ENCODE measurements around the gene SLF2. TPM values are rescaled to one million over a fixed set of nuclear protein-coding genes. Genes with fewer than 3 reads are reported as not detected.

The SLF2 gene
- total RNA-seq, 2 donors from 2014 or later: 41.3 to 44.1 TPM

GRCh38 chr10:100902622-100903021 is 10.1 kb upstream of the SLF2 start:
- ATAC-seq (replicated peaks): no peak
- Mint-ChIP-seq H3K9me3 (no peaks in the 10 kb centered on the region), H3K36me3 (ENCODE audit: low read depth) (no peaks in the 10 kb centered on the region), H3K27ac (no peak overlapping the region), H3K4me1 (no peaks in the 10 kb centered on the region), H3K27me3 (peaks cover 23% of the 10 kb centered on the region), H3K4me3 (no peak overlapping the region)

DNA sequence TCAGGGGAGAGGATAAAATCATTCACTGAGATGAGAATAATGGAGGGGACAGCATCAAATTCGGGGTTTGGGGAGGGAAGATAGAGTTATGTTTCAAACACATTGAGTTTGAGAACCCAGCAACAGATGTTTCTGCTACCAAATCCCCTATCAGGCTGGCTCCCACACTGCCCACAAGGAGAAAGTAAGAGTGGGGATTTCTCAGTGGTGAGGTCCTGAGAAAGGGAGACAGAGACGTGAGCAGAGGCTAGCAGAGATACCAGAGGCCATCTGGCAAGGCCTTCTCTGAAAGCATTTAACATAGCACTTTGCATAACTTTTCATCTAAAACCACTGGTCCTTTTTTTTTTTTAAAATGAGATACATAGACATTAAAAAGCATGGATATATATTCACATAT is 7.8 kb upstream of the SLF2 start:
- H3K9me3 Mint-ChIP-seq: no peaks in the 10 kb centered on the region
- no peaks in the 10 kb centered on the region for H3K4me1 Mint-ChIP-seq
- no peak for ATAC-seq (replicated peaks)
- H3K36me3 Mint-ChIP-seq (ENCODE audit: low read depth): no peaks in the 10 kb centered on the region
- no peak overlapping the region for H3K4me3 Mint-ChIP-seq
- no peak overlapping the region for H3K27ac Mint-ChIP-seq
- peaks cover 17% of the 10 kb centered on the region for H3K27me3 Mint-ChIP-seq

DNA sequence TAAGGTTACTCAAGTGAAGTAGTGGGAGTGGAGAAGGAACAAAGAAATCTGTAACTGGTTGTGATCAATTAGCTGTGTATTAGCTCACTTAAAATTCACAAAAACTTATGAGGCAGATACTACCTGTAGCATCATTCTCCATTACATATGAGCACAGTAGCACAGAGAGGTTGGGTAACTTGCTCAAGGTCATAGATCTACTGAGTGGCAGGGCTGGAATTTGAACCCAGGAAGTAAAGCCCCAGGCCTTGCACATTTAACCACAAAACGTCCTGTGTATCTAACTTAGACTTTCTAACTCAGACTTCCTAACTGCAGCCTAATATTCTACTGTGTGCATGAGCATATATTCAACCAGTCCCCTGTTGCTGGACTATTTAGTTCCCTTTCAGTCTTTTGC is 5.6 kb upstream of the SLF2 start:
- Mint-ChIP-seq H3K4me3 (no peak overlapping the region), H3K27ac (no peak overlapping the region), H3K9me3 (no peaks in the 10 kb centered on the region), H3K27me3 (peaks cover 10% of the 10 kb centered on the region), H3K4me1 (no peaks in the 10 kb centered on the region), H3K36me3 (ENCODE audit: low read depth) (no peaks in the 10 kb centered on the region)
- ATAC-seq (replicated peaks): no peak

DNA sequence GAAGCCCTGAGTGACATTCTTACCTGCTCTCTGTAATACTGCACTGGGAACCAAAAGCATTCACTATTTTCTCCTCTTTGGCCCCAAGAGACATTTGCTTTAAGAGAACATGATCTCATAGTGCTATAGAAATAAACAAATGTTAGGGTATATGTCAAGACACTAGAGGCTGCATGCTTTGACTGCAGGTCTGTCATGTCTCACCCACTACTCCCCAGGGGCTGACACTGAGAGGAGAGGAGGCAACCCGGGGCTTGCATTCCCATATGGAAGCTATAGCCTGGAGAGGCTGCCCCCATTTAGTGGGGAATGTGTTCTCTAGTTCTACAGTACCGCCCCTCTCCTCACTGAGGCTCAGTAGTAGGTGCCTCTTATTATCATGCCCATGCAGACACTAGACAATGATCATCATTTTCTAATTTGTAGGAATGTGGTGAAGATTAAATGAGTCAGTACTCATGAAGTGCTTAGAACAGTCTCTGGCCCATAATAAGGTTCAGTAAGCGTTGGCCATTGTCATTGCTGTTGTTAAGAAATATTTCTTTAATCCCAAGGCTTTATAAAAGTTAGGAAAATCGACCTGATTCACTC is 4.9 kb upstream of the SLF2 start:
- no peak for ATAC-seq (replicated peaks)
- Mint-ChIP-seq H3K4me3 (no peak overlapping the region), H3K27ac (no peak overlapping the region)

GRCh38 chr10:100908378-100908777 is 4.4 kb upstream of the SLF2 start:
- ATAC-seq (replicated peaks): no peak
- Mint-ChIP-seq H3K4me1 (no peaks in the 10 kb centered on the region), H3K27ac (no peak overlapping the region), H3K27me3 (peaks cover 6% of the 10 kb centered on the region), H3K36me3 (ENCODE audit: low read depth) (peaks cover 7% of the 10 kb centered on the region), H3K9me3 (no peaks in the 10 kb centered on the region), H3K4me3 (no peak overlapping the region)

More for the DNA sequence above, 4.9 kb upstream of the SLF2 start:
- Mint-ChIP-seq H3K27me3 (peaks cover 10% of the 10 kb centered on the region), H3K9me3 (no peaks in the 10 kb centered on the region), H3K36me3 (ENCODE audit: low read depth) (peaks cover 2% of the 10 kb centered on the region), H3K4me1 (no peaks in the 10 kb centered on the region)

GRCh38 chr10:100909501-100910263 is 3.1 kb upstream of the SLF2 start:
- no peak overlapping the region for H3K4me3 Mint-ChIP-seq
- H3K27me3 Mint-ChIP-seq: peaks cover 1% of the 10 kb centered on the region
- peaks cover 18% of the 10 kb centered on the region for H3K36me3 Mint-ChIP-seq (ENCODE audit: low read depth)
- H3K4me1 Mint-ChIP-seq: peaks cover 7% of the 10 kb centered on the region
- peak overlapping the region; percentile 19 for H3K27ac Mint-ChIP-seq
- ATAC-seq (replicated peaks): no peak
- no peaks in the 10 kb centered on the region for H3K9me3 Mint-ChIP-seq

DNA sequence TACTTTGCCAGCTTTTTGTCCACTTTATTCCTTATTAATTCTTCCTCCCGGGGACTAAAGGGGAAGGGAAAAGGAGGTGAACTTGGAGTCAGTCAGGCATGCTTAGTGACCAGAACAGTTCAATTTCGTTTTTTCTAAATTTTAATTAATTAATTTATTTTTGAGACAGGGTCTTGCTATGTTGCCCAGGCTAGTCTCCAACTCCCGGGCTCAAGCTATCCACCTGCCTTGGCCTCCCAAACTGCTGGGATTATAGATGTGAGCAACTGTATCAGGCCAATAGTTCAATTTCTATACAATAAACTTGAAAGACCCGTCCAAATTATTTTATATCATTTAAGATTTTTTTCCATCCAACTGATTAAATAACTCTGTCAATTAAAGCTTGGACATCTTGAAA is 1.3 kb upstream of the SLF2 start:
- Mint-ChIP-seq H3K9me3 (no peaks in the 10 kb centered on the region), H3K27me3 (no peaks in the 10 kb centered on the region), H3K4me1 (peaks cover 15% of the 10 kb centered on the region), H3K36me3 (ENCODE audit: low read depth) (peaks cover 34% of the 10 kb centered on the region), H3K4me3 (peak overlapping the region; percentile 99), H3K27ac (no peak overlapping the region)
- no peak for ATAC-seq (replicated peaks)

DNA sequence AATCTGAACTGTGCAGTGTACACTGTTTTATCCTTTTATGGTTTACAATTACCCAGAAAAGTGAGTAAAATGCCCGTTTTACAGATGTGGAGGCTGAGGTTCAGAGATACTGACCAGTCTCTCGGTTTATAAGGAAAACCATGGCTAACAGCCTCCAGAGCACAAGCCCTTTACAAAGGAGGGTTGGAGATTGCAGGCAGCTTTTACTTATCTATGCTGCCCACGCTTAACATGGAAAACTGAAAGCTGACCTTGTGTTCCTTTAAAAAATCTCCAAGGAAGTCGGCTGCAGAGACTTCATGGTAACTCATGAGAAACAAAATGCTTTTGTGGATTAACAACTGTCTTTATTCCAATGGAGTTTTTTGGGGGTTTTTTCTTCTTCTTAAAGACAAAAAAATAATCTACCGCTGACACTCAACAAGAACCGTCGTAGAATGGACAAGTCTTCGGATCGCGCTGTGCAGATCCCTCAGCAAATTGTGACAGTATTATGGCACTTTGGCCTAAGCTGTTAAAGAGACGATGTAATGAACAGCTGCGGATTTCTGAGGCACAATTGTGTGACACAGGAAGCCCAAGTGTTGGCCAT is 654 bp upstream of the SLF2 start:
- ATAC-seq (replicated peaks): no peak
- Mint-ChIP-seq H3K4me1 (peaks cover 21% of the 10 kb centered on the region), H3K9me3 (no peaks in the 10 kb centered on the region), H3K36me3 (ENCODE audit: low read depth) (peaks cover 40% of the 10 kb centered on the region), H3K27me3 (no peaks in the 10 kb centered on the region), H3K27ac (peak overlapping the region; percentile 97), H3K4me3 (peak overlapping the region; percentile 99)

DNA sequence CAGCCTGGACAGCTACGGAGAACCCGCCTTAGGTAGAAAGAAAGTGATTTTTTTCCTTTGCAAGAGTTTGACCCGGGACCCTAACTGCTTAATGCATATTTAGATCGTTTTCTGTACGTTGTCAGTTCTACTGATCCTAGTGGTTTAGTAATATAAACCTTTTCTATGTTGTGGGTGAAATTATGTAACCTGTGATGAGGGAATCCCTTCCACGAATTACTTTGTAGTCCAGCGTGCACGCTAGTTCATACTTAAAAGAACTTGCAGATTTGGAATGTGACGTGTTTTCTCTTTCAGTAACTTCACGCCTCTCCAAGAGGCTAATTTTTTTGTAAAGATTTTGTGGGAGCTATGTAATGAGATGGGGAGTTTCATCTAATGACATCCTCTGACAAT is 705 bp downstream of the SLF2 start:
- Mint-ChIP-seq H3K4me1 (peaks cover 21% of the 10 kb centered on the region), H3K36me3 (ENCODE audit: low read depth) (peaks cover 49% of the 10 kb centered on the region)
- ATAC-seq (replicated peaks): peak; percentile 9

DNA sequence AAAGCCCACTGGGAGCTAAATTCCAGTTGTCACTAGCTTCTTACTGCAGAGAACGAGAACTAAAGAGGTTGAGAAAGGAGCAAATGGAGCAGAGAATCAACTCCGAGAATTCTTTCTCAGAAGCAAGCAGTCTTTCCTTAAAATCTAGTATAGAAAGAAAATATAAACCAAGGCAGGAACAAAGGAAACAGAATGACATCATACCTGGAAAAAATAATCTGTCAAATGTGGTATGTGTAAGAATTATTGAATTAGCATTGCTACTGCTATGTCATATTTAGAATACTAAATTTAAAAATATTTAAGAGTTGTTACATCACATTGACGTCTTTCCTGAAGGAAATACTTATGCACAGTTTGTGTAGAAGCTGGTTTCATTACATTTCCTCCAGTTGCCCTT is 4.3 kb downstream of the SLF2 start:
- no peak overlapping the region for H3K27ac Mint-ChIP-seq
- ATAC-seq (replicated peaks): no peak
- no peaks in the 10 kb centered on the region for H3K27me3 Mint-ChIP-seq
- H3K4me1 Mint-ChIP-seq: peaks cover 21% of the 10 kb centered on the region
- H3K36me3 Mint-ChIP-seq (ENCODE audit: low read depth): peaks cover 85% of the 10 kb centered on the region
- no peaks in the 10 kb centered on the region for H3K9me3 Mint-ChIP-seq
- H3K4me3 Mint-ChIP-seq: no peak overlapping the region

More for the DNA sequence above, 705 bp downstream of the SLF2 start:
- H3K9me3 Mint-ChIP-seq: no peaks in the 10 kb centered on the region
- peak overlapping the region; percentile 99 for H3K4me3 Mint-ChIP-seq
- H3K27me3 Mint-ChIP-seq: no peaks in the 10 kb centered on the region
- peak overlapping the region; percentile 97 for H3K27ac Mint-ChIP-seq

DNA sequence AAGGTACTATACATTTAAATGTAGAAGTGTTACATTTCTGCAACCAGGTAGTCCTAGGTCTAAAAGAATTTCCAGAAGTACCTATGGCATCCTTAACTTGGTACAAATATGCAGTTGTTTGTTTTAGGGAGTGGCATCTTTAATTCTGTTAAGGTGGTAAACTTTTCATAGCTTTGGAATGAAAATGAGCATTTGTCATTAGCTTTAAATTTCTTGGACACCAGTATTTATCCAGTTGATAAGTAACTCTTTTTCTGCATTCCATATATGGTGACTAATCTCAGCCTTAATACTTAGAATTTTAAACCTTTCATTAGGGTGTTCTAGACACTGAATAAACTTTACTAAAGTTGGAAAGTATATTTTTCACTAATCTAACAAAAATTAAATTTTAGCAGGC is 10.8 kb downstream of the SLF2 start:
- Mint-ChIP-seq H3K4me3 (no peak overlapping the region), H3K27me3 (no peaks in the 10 kb centered on the region), H3K4me1 (peaks cover 7% of the 10 kb centered on the region), H3K27ac (no peak overlapping the region), H3K9me3 (no peaks in the 10 kb centered on the region), H3K36me3 (ENCODE audit: low read depth) (peaks cover 100% of the 10 kb centered on the region)
- ATAC-seq (replicated peaks): no peak

GRCh38 chr10:100927266-100927665 is 14.5 kb downstream of the SLF2 start:
- peaks cover 7% of the 10 kb centered on the region for H3K4me1 Mint-ChIP-seq
- H3K27ac Mint-ChIP-seq: no peak overlapping the region
- no peak overlapping the region for H3K4me3 Mint-ChIP-seq
- H3K36me3 Mint-ChIP-seq (ENCODE audit: low read depth): peaks cover 99% of the 10 kb centered on the region
- no peak for ATAC-seq (replicated peaks)
- no peaks in the 10 kb centered on the region for H3K27me3 Mint-ChIP-seq
- H3K9me3 Mint-ChIP-seq: no peaks in the 10 kb centered on the region

DNA sequence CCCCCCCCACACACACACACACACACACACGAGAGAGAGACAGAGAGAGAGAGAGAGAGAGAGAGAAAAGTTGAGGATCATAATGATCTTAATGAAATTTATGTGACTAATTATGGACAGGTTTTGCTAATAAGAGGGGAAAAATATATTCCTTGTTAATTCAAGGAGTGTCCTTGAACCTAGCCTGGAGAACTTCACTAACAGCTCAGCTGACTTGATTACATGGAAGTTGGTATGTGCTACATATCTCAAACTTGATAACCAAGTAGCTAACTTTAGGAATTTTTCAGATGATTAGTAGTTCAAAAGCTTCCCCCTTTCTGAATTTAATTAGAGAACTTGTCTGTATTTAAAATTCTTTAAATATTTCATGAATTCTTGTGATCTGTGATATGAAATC is 15.3 kb downstream of the SLF2 start:
- Mint-ChIP-seq H3K36me3 (ENCODE audit: low read depth) (peaks cover 99% of the 10 kb centered on the region), H3K9me3 (no peaks in the 10 kb centered on the region), H3K27me3 (no peaks in the 10 kb centered on the region), H3K4me3 (no peak overlapping the region), H3K4me1 (peaks cover 7% of the 10 kb centered on the region), H3K27ac (no peak overlapping the region)
- no peak for ATAC-seq (replicated peaks)

GRCh38 chr10:100930368-100930767 is 17.6 kb downstream of the SLF2 start:
- ATAC-seq (replicated peaks): no peak
- no peak overlapping the region for H3K27ac Mint-ChIP-seq
- H3K4me1 Mint-ChIP-seq: no peaks in the 10 kb centered on the region
- H3K9me3 Mint-ChIP-seq: no peaks in the 10 kb centered on the region
- no peaks in the 10 kb centered on the region for H3K27me3 Mint-ChIP-seq
- peaks cover 87% of the 10 kb centered on the region for H3K36me3 Mint-ChIP-seq (ENCODE audit: low read depth)
- no peak overlapping the region for H3K4me3 Mint-ChIP-seq

DNA sequence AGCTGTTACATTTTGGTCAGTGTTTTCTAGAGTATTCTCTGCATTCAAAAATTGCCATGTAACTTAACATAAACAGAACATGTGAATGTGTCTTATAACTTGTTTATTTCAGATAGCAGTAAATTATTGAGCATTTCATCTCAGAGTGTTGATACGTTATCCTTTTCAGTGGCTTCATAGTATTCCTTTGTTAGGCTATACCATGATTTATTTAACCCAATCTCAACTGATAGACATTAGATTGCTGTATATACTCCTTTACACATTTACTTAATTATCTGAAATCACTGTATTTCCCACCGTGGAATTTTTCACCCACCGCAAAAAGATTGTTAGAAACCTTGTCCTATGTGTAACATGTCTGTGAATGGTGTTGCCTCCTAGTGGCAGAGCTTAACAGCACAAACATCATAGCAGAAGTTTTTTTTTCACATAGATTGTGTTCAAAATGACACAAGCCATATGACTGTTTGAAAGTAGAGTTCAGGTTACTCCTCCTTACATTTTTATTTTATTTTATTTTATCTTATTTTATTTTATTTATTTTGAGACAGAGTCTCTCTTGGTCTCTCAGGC is 21.4 kb downstream of the SLF2 start:
- no peaks in the 10 kb centered on the region for H3K27me3 Mint-ChIP-seq
- H3K27ac Mint-ChIP-seq: no peak overlapping the region
- no peaks in the 10 kb centered on the region for H3K4me1 Mint-ChIP-seq
- H3K4me3 Mint-ChIP-seq: no peak overlapping the region
- no peak for ATAC-seq (replicated peaks)
- H3K36me3 Mint-ChIP-seq (ENCODE audit: low read depth): peaks cover 83% of the 10 kb centered on the region
- H3K9me3 Mint-ChIP-seq: no peaks in the 10 kb centered on the region
